Aorta (tissue), 5 donors: ENCODE results near the gene RASSF5. TPM values are rescaled to one million over a fixed set of nuclear protein-coding genes. Genes with fewer than 3 reads are reported as not detected.
"Not testable (repeated sequence)": the region's sequence is repeated elsewhere in the genome, so short reads cannot be mapped to it uniquely, and the experiment has no call there.

Experiments used
- ATAC-seq: fragments of 200-7000 bp; cut with Tn5 transposase; one replicate; pipeline ENCODE4 v1.9.1; 2022; ENCODE audit warnings: moderate library complexity; ENCODE audit not compliant: low FRiP score
- DNase-seq, 2 donors: peaks; one replicate each; pipeline ENCODE4 v3.0.0-alpha.2; 2020
- H3K27ac ChIP-seq, 2 donors: one replicate each; pipeline ENCODE4 v1.5.1; 2013; ENCODE audit warnings: low read length in 2 of 2, mild to moderate bottlenecking in 2 of 2, moderate library complexity in 2 of 2, control low read depth in 1 of 2, inconsistent platforms in 1 of 2, low read depth in 1 of 2
- H3K27me3 ChIP-seq, 2 donors: one replicate each; pipeline ENCODE4 v1.6.1; 2013; ENCODE audit warnings: control low read depth in 1 of 2, low read length in 1 of 2, mild to moderate bottlenecking in 1 of 2, moderate library complexity in 1 of 2; ENCODE audit not compliant: insufficient read depth in 2 of 2, control insufficient read depth in 1 of 2
- H3K36me3 ChIP-seq, 2 donors: one replicate each; pipeline ENCODE4 v1.6.1; 2013; ENCODE audit warnings: control low read depth in 1 of 2, low read length in 1 of 2, mild to moderate bottlenecking in 1 of 2; ENCODE audit not compliant: insufficient read depth in 2 of 2, control insufficient read depth in 1 of 2
- H3K4me1 ChIP-seq, 2 donors: one replicate each; pipeline ENCODE4 v1.6.1; 2013; ENCODE audit warnings: low read length in 2 of 2, control low read depth in 1 of 2, mild to moderate bottlenecking in 1 of 2, moderate library complexity in 1 of 2; ENCODE audit not compliant: insufficient read depth in 2 of 2, control insufficient read depth in 1 of 2
- H3K4me3 ChIP-seq, 2 donors: one replicate each; pipeline ENCODE4 v1.5.1; 2013; ENCODE audit warnings: low read length in 2 of 2, control low read depth in 1 of 2, mild to moderate bottlenecking in 1 of 2
- H3K9me3 ChIP-seq: one replicate; pipeline ENCODE4 v1.6.1; 2013; ENCODE audit warnings: mild to moderate bottlenecking, low read length; ENCODE audit not compliant: control insufficient read depth
- WGBS, 2 donors: extraction: QIAGEN DNeasy Blood & Tissue Kit; methylation state at CpG; one replicate each; pipeline ENCODE4 v1.1.7; 2013; 5-methylcytosine and 5-hydroxymethylcytosine counted together
- intact Hi-C, 2 donors: fragments of 100-400 bp; cut with DNase I; formaldehyde crosslinking; loops; one replicate each; pipeline versions ENCODE4 v1.14.2 to v1.15.0; 2022
- polyA plus RNA-seq, 2 donors: library from polyadenylated mRNA; stranded (reverse); fragments of 200-250 nt; gene quantifications; one replicate each; pipeline ENCODE4 v1.2.3, GENCODE V29; 2013
- total RNA-seq, 2 donors: library from RNA; stranded (reverse); fragmentation: NEBNext Ultra II Directional; extraction: Animal tissue kit (Norgen Biotek cat#: 25700); gene quantifications; one replicate each; pipeline ENCODE4 v1.2.1, GENCODE V29; 2021
- donor health status: healthy with polysubstance abuse.
- donor health status: Bipolar disorder and iron deficiency.
- donor health status: DM: no; HTN: no; CAD: no.
- donor health status: DM: no; HTN: no; CAD: no.
- donor health status: DM: yes; HTN: yes; CAD: no.

The RASSF5 gene
- total and polyA plus RNA-seq, 4 donors: 2.1 to 18.2 (median 9.9) TPM

GRCh38 chr1:206577626-206578025 lies 70.3 kb downstream of the RASSF5 start:
- Histone ChIP-seq H3K9me3 (no peaks in the 10 kb centered on the region), H3K4me3 (no peak overlapping the region), H3K36me3 (no peaks in the 10 kb centered on the region), H3K4me1 (no peaks in the 10 kb centered on the region), H3K27ac (no peak overlapping the region), H3K27me3 (no peaks in the 10 kb centered on the region)
- 86 to 96% methylated on average over 4 of the region's 4 CpGs for WGBS, 2 donors
- DNase-seq: no peak
- intact Hi-C loops: no loop called here
- no peak for ATAC-seq

- DNase-seq (no peak), ATAC-seq (no peak)
- Histone ChIP-seq H3K4me3 (no peak overlapping the region), H3K9me3 (no peaks in the 10 kb centered on the region), H3K4me1 (no peaks in the 10 kb centered on the region), H3K27me3 (no peaks in the 10 kb centered on the region), H3K27ac (no peak overlapping the region), H3K36me3 (no peaks in the 10 kb centered on the region)
- WGBS, 2 donors: 83 to 87% methylated on average over 10 of the region's 10 CpGs
- intact Hi-C loops: no loop called here
Measured at GRCh38 chr1:206578068-206578977, 71.0 kb downstream of the RASSF5 start.

GRCh38 chr1:206578978-206579374 lies 71.6 kb downstream of the RASSF5 start:
- DNase-seq: no peak
- Histone ChIP-seq H3K27ac (no peak overlapping the region), H3K36me3 (no peaks in the 10 kb centered on the region), H3K4me3 (no peak overlapping the region), H3K9me3 (no peaks in the 10 kb centered on the region), H3K4me1 (no peaks in the 10 kb centered on the region), H3K27me3 (no peaks in the 10 kb centered on the region)
- ATAC-seq: no peak
- intact Hi-C loops: no loop called here
- WGBS, 2 donors: 87 to 90% methylated on average over 4 of the region's 4 CpGs

- ATAC-seq: peak; percentile 9
- Histone ChIP-seq H3K4me3 (no peak overlapping the region), H3K9me3 (no peaks in the 10 kb centered on the region), H3K27ac (no peak overlapping the region), H3K36me3 (no peaks in the 10 kb centered on the region), H3K27me3 (no peaks in the 10 kb centered on the region), H3K4me1 (no peaks in the 10 kb centered on the region)
- intact Hi-C loops: loop anchor here in 1 of 2 donors (5.0 kb wide), 1 partner anchor 33 kb away; no protein-coding TSS in a partner anchor
- WGBS, 2 donors: 51 to 56% methylated on average over 11 of the region's 11 CpGs
- DNase-seq: peak; percentile 89 to 95
Measured at GRCh38 chr1:206579747-206580437, 72.6 kb downstream of the RASSF5 start.

GRCh38 chr1:206580438-206581113 lies 73.2 kb downstream of the RASSF5 start:
- intact Hi-C loops: loop anchor here in 1 of 2 donors (5.0 kb wide), 1 partner anchor 33 kb away; no protein-coding TSS in a partner anchor
- WGBS, 2 donors: 96% methylated on average over 8 of the region's 8 CpGs

GRCh38 chr1:206581114-206581497 lies 73.8 kb downstream of the RASSF5 start:
- intact Hi-C loops: loop anchor here in 1 of 2 donors (5.0 kb wide), 1 partner anchor 34 kb away; no protein-coding TSS in a partner anchor
- not testable (repeated sequence) for H3K4me1 ChIP-seq, H3K9me3 ChIP-seq, ATAC-seq, H3K27me3 ChIP-seq, DNase-seq, H3K4me3 ChIP-seq, H3K27ac ChIP-seq, H3K36me3 ChIP-seq
- WGBS, 2 donors: 96 to 97% methylated on average over 7 of the region's 7 CpGs

More at GRCh38 chr1:206580438-206581113, 73.2 kb downstream of the RASSF5 start:
- DNase-seq (no peak), ATAC-seq (no peak)
- Histone ChIP-seq H3K4me3 (no peak overlapping the region), H3K9me3 (no peaks in the 10 kb centered on the region), H3K36me3 (peaks cover 0 to 5% of the 10 kb centered on the region in 2 donors), H3K27ac (no peak overlapping the region), H3K27me3 (no peaks in the 10 kb centered on the region), H3K4me1 (no peaks in the 10 kb centered on the region)

GRCh38 chr1:206581571-206581981 lies 74.2 kb downstream of the RASSF5 start:
- no peaks in the 10 kb centered on the region for H3K9me3 ChIP-seq
- no peaks in the 10 kb centered on the region for H3K4me1 ChIP-seq
- DNase-seq: peak in 1 of 2 donors; percentile 67
- intact Hi-C loops: loop anchor here in 1 of 2 donors (5.0 kb wide), 1 partner anchor 34 kb away; no protein-coding TSS in a partner anchor
- H3K27me3 ChIP-seq: no peaks in the 10 kb centered on the region
- no peak overlapping the region for H3K27ac ChIP-seq
- H3K36me3 ChIP-seq: peaks cover 2 to 5% of the 10 kb centered on the region in 2 donors
- 79 to 82% methylated on average over 10 of the region's 10 CpGs for WGBS, 2 donors
- no peak overlapping the region for H3K4me3 ChIP-seq
- no peak for ATAC-seq

GRCh38 chr1:206582537-206582936 lies 75.2 kb downstream of the RASSF5 start:
- DNase-seq (no peak), ATAC-seq (no peak)
- no peaks in the 10 kb centered on the region for H3K27me3 ChIP-seq
- H3K27ac ChIP-seq: no peak overlapping the region
- H3K4me3 ChIP-seq: no peak overlapping the region
- WGBS, 2 donors: 89 to 96% methylated on average over 5 of the region's 5 CpGs
- H3K36me3 ChIP-seq: peaks cover 5% of the 10 kb centered on the region in 2 donors
- no peaks in the 10 kb centered on the region for H3K4me1 ChIP-seq
- intact Hi-C loops: loop anchor here (2.0 to 5.0 kb wide), 3 partner anchors 35 to 92 kb away; no protein-coding TSS in a partner anchor
- no peaks in the 10 kb centered on the region for H3K9me3 ChIP-seq
